Spleen (tissue), 11 donors: ENCODE data around the gene RIMBP2. TPM values are rescaled to one million over a fixed set of nuclear protein-coding genes. Genes with fewer than 3 reads are reported as not detected.

Experiments used
- DNase-seq: peaks from one replicate; pipeline ENCODE4 v3.0.0-alpha.2; 2020
- H3K27ac ChIP-seq, 8 donors: fragments of 200-600 bp; sonication (generic) in 7 of 8; 1 replicate in 4 of 8; 2 replicates in 4 of 8; pipeline versions ENCODE4 v1.5.0 to v1.8.0; 2016 to 2021; ENCODE audit warnings: inconsistent platforms in 4 of 8, mild to moderate bottlenecking in 4 of 8, moderate library complexity in 1 of 8
- H3K27me3 ChIP-seq, 7 donors: fragments of 200-600 bp; sonication (generic) in 6 of 7; replicated peaks in 1 of 7; 1 replicate in 4 of 7; 2 replicates in 3 of 7; pipeline versions ENCODE4 v1.5.0 to v1.8.0; 2016 to 2021; ENCODE audit warnings: inconsistent platforms in 3 of 7, mild to moderate bottlenecking in 1 of 7
- H3K36me3 ChIP-seq, 6 donors: fragments of 200-600 bp; sonication (generic) in 5 of 6; 1 replicate in 4 of 6; 2 replicates in 2 of 6; pipeline versions ENCODE4 v1.5.0 to v1.8.0; 2016 to 2021; ENCODE audit warnings: inconsistent platforms in 2 of 6
- H3K4me1 ChIP-seq, 6 donors: fragments of 200-600 bp; sonication (generic) in 5 of 6; 1 replicate in 3 of 6; 2 replicates in 3 of 6; pipeline versions ENCODE4 v1.5.0 to v1.8.0; 2016 to 2021; ENCODE audit warnings: inconsistent platforms in 3 of 6
- H3K4me3 ChIP-seq, 8 donors: fragments of 200-600 bp; sonication (generic) in 7 of 8; 1 replicate in 4 of 8; 2 replicates in 4 of 8; pipeline versions ENCODE4 v1.5.0 to v1.8.0; 2016 to 2021; ENCODE audit warnings: inconsistent platforms in 4 of 8, mild to moderate bottlenecking in 4 of 8, moderate library complexity in 2 of 8
- H3K9me3 ChIP-seq, 8 donors: fragments of 200-600 bp; sonication (generic) in 7 of 8; 1 replicate in 4 of 8; 2 replicates in 4 of 8; pipeline versions ENCODE4 v1.5.0 to v1.8.0; 2016 to 2021; ENCODE audit warnings: inconsistent platforms in 4 of 8
- POLR2A ChIP-seq, 3 donors: fragments of 450-650 bp; IDR thresholded peaks; one replicate each; pipeline ENCODE4 v1.5.1; 2017; ENCODE audit warnings: antibody characterized with exemption in 3 of 3, mild to moderate bottlenecking in 1 of 3
- POLR2AphosphoS5 ChIP-seq, 3 donors: sonication (generic); formaldehyde crosslinking; IDR thresholded peaks; one replicate each; pipeline ENCODE4 v1.5.1; 2017; ENCODE audit warnings: antibody characterized with exemption in 3 of 3
- WGBS, 5 donors: extraction: QIAGEN DNeasy Blood & Tissue Kit in 3 of 5; methylation state at CpG; one replicate each; pipeline versions ENCODE4 v1.1.5 to v1.1.7; 2013 to 2018; 5-methylcytosine and 5-hydroxymethylcytosine counted together
- intact Hi-C: fragments of 100-400 bp; cut with DNase I; formaldehyde crosslinking; loops from one replicate; pipeline ENCODE4 v1.15.0; 2023; ENCODE audit warnings: low total_unique reads
- polyA plus RNA-seq, 3 donors: library from polyadenylated mRNA; stranded (reverse); fragments of 200-250 nt; gene quantifications; one replicate each; pipeline ENCODE4 v1.2.1, GENCODE V29; 2013
- total RNA-seq, 7 donors: library from RNA; depleted of rRNA in 3 of 7; stranded (reverse); fragments of >200 nt in 3 of 7; fragmentation: NEBNext Ultra II Directional in 4 of 7; extraction: Animal tissue kit (Norgen Biotek cat#: 25700) in 4 of 7; gene quantifications; one replicate each; pipeline versions ENCODE4 v1.1.0 to v1.2.1, GENCODE V29; 2016 to 2021
- TF ChIP-seq, protein P1 (sequence below), 11 experiments: fragments of 200-600 bp in 7 of 11; fragments of 450-650 bp in 4 of 11; sonication (generic) in 4 of 11; IDR thresholded peaks in 8 of 11; conservative IDR thresholded peaks in 3 of 11; 1 replicate in 7 of 11; 2 replicates in 4 of 11; pipeline versions ENCODE4 v1.4.0 to v1.8.0; 2016 to 2021; ENCODE audit warnings: antibody characterized with exemption in 11 of 11, inconsistent platforms in 4 of 11, mild to moderate bottlenecking in 1 of 11
- donor health status: healthy with polysubstance abuse.
- donor health status: DM: no; HTN: no; CAD: no; lungs with moderate emphysema.
- donor health status: DM: no; HTN: no; CAD: no.
- donor health status: Bipolar disorder and iron deficiency.
- donor health status: healthy.
- donor health status: DM: no; HTN: no; CAD: no.
- donor health status: DM: yes; HTN: yes; CAD: no.

RIMBP2 gene
- total and polyA plus RNA-seq, 10 donors, result 0.05 to 5.2 (median 0.95) TPM

DNA sequence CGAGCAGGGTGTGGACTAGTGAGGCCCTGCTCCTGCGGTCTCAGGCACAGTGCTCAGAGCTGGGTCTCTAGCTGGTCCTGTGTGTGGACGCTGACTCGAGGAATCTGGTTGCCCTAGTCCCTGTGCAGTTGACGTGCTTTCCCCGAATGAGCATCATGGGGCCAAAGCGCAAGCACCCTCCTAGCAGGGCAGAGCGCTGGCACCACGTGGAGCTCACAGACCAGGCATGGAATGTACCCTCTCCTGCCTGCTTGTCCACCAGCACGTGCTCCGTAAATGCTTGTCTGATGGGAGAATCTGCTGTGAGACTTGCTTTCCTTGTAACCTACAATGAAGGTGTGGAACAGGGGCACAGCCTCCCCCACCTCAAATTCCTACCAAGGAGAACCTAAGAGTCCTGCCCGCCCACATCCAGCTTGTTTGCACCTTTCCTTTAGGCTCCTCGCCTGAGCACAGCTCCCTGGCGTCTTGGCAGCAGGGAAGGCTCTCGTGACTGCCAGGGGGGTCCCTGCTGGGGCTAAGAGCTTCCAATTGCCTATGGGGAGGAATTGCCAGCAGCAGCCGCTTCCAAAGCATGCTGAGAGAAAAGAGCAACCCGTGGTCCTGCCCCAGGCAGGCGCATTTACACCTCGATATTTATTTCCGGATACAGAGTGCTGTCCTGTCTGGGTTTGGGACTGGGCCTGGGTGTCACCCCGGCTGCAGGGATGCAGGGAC, 253.4 kb downstream of the RIMBP2 start:
- H3K4me3 ChIP-seq, result no peak overlapping the region
- no peaks in the 10 kb centered on the region for H3K4me1 ChIP-seq
- intact Hi-C loops, result no loop called here
- peaks cover 0 to 22% (median 6%) of the 10 kb centered on the region in 8 donors for H3K9me3 ChIP-seq
- no peaks in the 10 kb centered on the region for H3K36me3 ChIP-seq
- H3K27me3 ChIP-seq, result no peaks in the 10 kb centered on the region
- WGBS, 5 donors, result 79 to 87% (median 82%) methylated on average over 20 to 21 of the region's 21 CpGs
- DNase-seq, result no peak
- no peak for TF ChIP-seq POLR2A (IDR thresholded peaks at IDR 0.05)
- TF ChIP-seq, protein P1, sequence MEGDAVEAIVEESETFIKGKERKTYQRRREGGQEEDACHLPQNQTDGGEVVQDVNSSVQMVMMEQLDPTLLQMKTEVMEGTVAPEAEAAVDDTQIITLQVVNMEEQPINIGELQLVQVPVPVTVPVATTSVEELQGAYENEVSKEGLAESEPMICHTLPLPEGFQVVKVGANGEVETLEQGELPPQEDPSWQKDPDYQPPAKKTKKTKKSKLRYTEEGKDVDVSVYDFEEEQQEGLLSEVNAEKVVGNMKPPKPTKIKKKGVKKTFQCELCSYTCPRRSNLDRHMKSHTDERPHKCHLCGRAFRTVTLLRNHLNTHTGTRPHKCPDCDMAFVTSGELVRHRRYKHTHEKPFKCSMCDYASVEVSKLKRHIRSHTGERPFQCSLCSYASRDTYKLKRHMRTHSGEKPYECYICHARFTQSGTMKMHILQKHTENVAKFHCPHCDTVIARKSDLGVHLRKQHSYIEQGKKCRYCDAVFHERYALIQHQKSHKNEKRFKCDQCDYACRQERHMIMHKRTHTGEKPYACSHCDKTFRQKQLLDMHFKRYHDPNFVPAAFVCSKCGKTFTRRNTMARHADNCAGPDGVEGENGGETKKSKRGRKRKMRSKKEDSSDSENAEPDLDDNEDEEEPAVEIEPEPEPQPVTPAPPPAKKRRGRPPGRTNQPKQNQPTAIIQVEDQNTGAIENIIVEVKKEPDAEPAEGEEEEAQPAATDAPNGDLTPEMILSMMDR (IDR thresholded peaks at IDR 0.05 in 8 of 11, conservative IDR thresholded peaks at IDR 0.05 in 3 of 11), result no peak
- no peak for TF ChIP-seq POLR2AphosphoS5 (IDR thresholded peaks at IDR 0.05)
- no peak overlapping the region for H3K27ac ChIP-seq

DNA sequence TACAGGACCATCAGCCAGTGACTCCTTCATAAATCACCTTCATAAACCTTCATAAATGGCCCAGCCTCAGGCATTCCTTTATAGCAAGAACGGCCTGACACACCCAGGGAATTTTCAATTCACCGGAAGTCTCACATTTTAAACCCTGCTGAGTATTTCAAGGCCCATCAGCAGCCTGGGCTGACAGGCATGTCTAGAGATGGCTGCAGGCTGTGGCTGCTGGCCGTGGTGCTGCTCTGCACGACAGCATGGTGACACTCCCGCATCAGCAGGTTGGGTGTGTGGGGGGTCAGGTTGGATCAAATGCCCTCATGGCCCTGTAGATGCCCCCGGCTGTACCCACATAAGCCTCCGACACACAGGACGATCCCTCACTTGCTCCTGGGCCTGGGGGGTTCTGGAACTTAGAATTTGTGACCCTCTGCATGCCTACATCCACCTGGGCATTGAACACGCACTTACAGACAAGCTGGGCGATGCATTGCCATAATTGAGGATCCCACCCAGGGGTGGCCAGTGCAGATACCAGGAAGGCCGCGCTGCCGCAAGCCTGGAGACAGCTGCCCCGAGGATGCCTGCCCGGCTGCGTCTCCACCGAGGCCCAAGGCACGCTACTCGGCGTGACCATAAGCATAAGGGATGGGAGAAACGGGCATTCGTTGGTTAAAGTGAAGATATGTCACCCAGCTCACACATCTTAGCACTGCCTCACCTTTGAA, 254.1 kb downstream of the RIMBP2 start:
- WGBS, 5 donors, result 78 to 88% (median 84%) methylated on average over 16 to 22 of the region's 22 CpGs
- Histone ChIP-seq H3K9me3 (peaks cover 0 to 15% (median 0%) of the 10 kb centered on the region in 8 donors), H3K4me1 (no peaks in the 10 kb centered on the region), H3K27ac (no peak overlapping the region), H3K27me3 (peaks cover 0 to 4% (median 0%) of the 10 kb centered on the region in 7 donors), H3K4me3 (no peak overlapping the region), H3K36me3 (no peaks in the 10 kb centered on the region)
- TF ChIP-seq POLR2AphosphoS5 (IDR thresholded peaks at IDR 0.05) (no peak), POLR2A (IDR thresholded peaks at IDR 0.05) (no peak)
- TF ChIP-seq, protein P1 (IDR thresholded peaks at IDR 0.05 in 8 of 11, conservative IDR thresholded peaks at IDR 0.05 in 3 of 11), result no peak
- intact Hi-C loops, result no loop called here
- no peak for DNase-seq

DNA sequence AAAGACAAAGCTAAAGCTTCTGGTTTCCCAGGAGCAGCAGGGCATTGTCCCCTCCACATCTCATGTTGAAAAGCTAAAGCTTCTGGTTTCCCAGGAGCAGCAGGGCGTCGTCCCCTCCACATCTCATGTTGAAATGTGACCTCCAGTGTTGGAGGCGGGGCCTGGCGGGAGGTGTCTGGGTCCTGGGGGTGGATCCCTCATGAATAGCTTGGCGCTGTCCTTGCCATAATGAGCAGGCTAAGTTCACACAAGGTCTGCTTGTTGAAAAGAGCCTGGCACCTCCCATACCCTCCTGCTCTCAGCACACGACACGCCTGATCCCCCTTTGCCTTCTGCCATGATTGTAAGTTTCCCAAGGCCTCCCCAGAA, 254.7 kb downstream of the RIMBP2 start:
- 65 to 85% (median 73%) methylated on average over 7 of the region's 7 CpGs for WGBS, 5 donors
- Histone ChIP-seq H3K4me1 (no peaks in the 10 kb centered on the region), H3K27ac (no peak overlapping the region), H3K9me3 (peaks cover 0 to 10% (median 0%) of the 10 kb centered on the region in 8 donors), H3K27me3 (peaks cover 0 to 4% (median 0%) of the 10 kb centered on the region in 7 donors), H3K36me3 (no peaks in the 10 kb centered on the region), H3K4me3 (no peak overlapping the region)
- no peak for TF ChIP-seq POLR2AphosphoS5 (IDR thresholded peaks at IDR 0.05)
- no peak for TF ChIP-seq POLR2A (IDR thresholded peaks at IDR 0.05)
- TF ChIP-seq, protein P1 (IDR thresholded peaks at IDR 0.05 in 8 of 11, conservative IDR thresholded peaks at IDR 0.05 in 3 of 11), result no peak
- DNase-seq, result no peak
- intact Hi-C loops, result no loop called here
